ENCODE measurements around the gene FMO3.

Gene FMO3

GRCh38 chr1:171084091-171084490 lies 6.6 kb upstream of the FMO3 start:
- Histone ChIP-seq H2BK15ac (replicated peaks; ENCODE audit: low read depth) (no peak overlapping the region), H3K56ac (ENCODE audit: low read length) (no peak overlapping the region), H3K18ac (ENCODE audit: low read length) (no peak overlapping the region), H2BK5ac (ENCODE audit: low read length) (no peak overlapping the region), H3K27me3 (ENCODE audit: insufficient read depth, low read length, poor library complexity) (no peaks in the 10 kb centered on the region), H3K9ac (ENCODE audit: low read length) (no peak overlapping the region), H2AK5ac (ENCODE audit: low read length) (no peak overlapping the region), H3K4me3 (ENCODE audit: low read length) (no peak overlapping the region), H4K8ac (ENCODE audit: low read depth, low read length) (no peak overlapping the region), H3K4me1 (ENCODE audit: control insufficient read depth, low read depth, low read length) (no peaks in the 10 kb centered on the region), H3K4ac (ENCODE audit: low read depth, low read length) (no peak overlapping the region), H3K23ac (ENCODE audit: low read length) (no peak overlapping the region), H4K5ac (ENCODE audit: low read length) (no peak overlapping the region), H2BK120ac (ENCODE audit: low read depth, low read length) (no peak overlapping the region), H3K79me2 (ENCODE audit: control insufficient read depth, insufficient read depth, low read length) (no peaks in the 10 kb centered on the region), H3K36me3 (ENCODE audit: control insufficient read depth, insufficient read depth, low read length) (no peaks in the 10 kb centered on the region), H3K4me2 (ENCODE audit: low read length) (no peak overlapping the region), H3K27ac (ENCODE audit: low read depth, low read length) (no peak overlapping the region), H3K79me1 (ENCODE audit: low read length) (no peaks in the 10 kb centered on the region)
- DNase-seq, result no peak

GRCh38 chr1:171084870-171085269 lies 5.8 kb upstream of the FMO3 start:
- H3K27ac ChIP-seq (ENCODE audit: low read depth, low read length), result no peak overlapping the region

GRCh38 chr1:171087896-171088295 lies 2.8 kb upstream of the FMO3 start:
- Histone ChIP-seq H4K8ac (ENCODE audit: low read depth, low read length) (no peak overlapping the region), H4K5ac (ENCODE audit: low read length) (no peak overlapping the region), H3K18ac (ENCODE audit: low read length) (no peak overlapping the region), H3K4me3 (ENCODE audit: low read length) (no peak overlapping the region), H3K56ac (ENCODE audit: low read length) (no peak overlapping the region), H3K36me3 (ENCODE audit: control insufficient read depth, insufficient read depth, low read length) (no peaks in the 10 kb centered on the region), H3K4me1 (ENCODE audit: control insufficient read depth, low read depth, low read length) (no peaks in the 10 kb centered on the region), H3K79me2 (ENCODE audit: control insufficient read depth, insufficient read depth, low read length) (no peaks in the 10 kb centered on the region), H2BK5ac (ENCODE audit: low read length) (no peak overlapping the region), H3K79me1 (ENCODE audit: low read length) (no peaks in the 10 kb centered on the region), H2BK120ac (ENCODE audit: low read depth, low read length) (no peak overlapping the region), H3K4ac (ENCODE audit: low read depth, low read length) (no peak overlapping the region), H3K4me2 (ENCODE audit: low read length) (no peak overlapping the region), H3K23ac (ENCODE audit: low read length) (no peak overlapping the region), H2BK15ac (replicated peaks; ENCODE audit: low read depth) (no peak overlapping the region), H3K27me3 (ENCODE audit: insufficient read depth, low read length, poor library complexity) (no peaks in the 10 kb centered on the region), H3K27ac (ENCODE audit: low read depth, low read length) (no peak overlapping the region), H2AK5ac (ENCODE audit: low read length) (no peak overlapping the region), H3K9ac (ENCODE audit: low read length) (no peak overlapping the region)
- DNase-seq, result no peak

More at GRCh38 chr1:171084870-171085269, 5.8 kb upstream of the FMO3 start:
- no peak overlapping the region for H3K4me3 ChIP-seq (ENCODE audit: low read length)
- no peak overlapping the region for H2BK120ac ChIP-seq (ENCODE audit: low read depth, low read length)
- H4K8ac ChIP-seq (ENCODE audit: low read depth, low read length), result no peak overlapping the region
- no peak overlapping the region for H2BK15ac ChIP-seq (replicated peaks; ENCODE audit: low read depth)
- DNase-seq, result no peak
- no peak overlapping the region for H2BK5ac ChIP-seq (ENCODE audit: low read length)
- no peaks in the 10 kb centered on the region for H3K4me1 ChIP-seq (ENCODE audit: control insufficient read depth, low read depth, low read length)
- no peaks in the 10 kb centered on the region for H3K79me1 ChIP-seq (ENCODE audit: low read length)
- no peak overlapping the region for H3K4ac ChIP-seq (ENCODE audit: low read depth, low read length)
- no peak overlapping the region for H3K56ac ChIP-seq (ENCODE audit: low read length)
- H3K23ac ChIP-seq (ENCODE audit: low read length), result no peak overlapping the region
- no peaks in the 10 kb centered on the region for H3K79me2 ChIP-seq (ENCODE audit: control insufficient read depth, insufficient read depth, low read length)
- H3K27me3 ChIP-seq (ENCODE audit: insufficient read depth, low read length, poor library complexity), result no peaks in the 10 kb centered on the region
- H3K36me3 ChIP-seq (ENCODE audit: control insufficient read depth, insufficient read depth, low read length), result no peaks in the 10 kb centered on the region
- no peak overlapping the region for H3K18ac ChIP-seq (ENCODE audit: low read length)
- no peak overlapping the region for H3K9ac ChIP-seq (ENCODE audit: low read length)
- WGBS (ENCODE audit: extremely low coverage, insufficient coverage, low lambda C conversion rate), result no CpG with 5 or more reads among the region's 2 CpGs
- no peak overlapping the region for H3K4me2 ChIP-seq (ENCODE audit: low read length)
- H4K5ac ChIP-seq (ENCODE audit: low read length), result no peak overlapping the region
- H2AK5ac ChIP-seq (ENCODE audit: low read length), result no peak overlapping the region

GRCh38 chr1:171103862-171104261 lies 13.2 kb downstream of the FMO3 start:
- Histone ChIP-seq H2BK5ac (ENCODE audit: low read length) (no peak overlapping the region), H2AK5ac (ENCODE audit: low read length) (no peak overlapping the region), H3K79me2 (ENCODE audit: control insufficient read depth, insufficient read depth, low read length) (no peaks in the 10 kb centered on the region), H3K79me1 (ENCODE audit: low read length) (no peaks in the 10 kb centered on the region), H2BK120ac (ENCODE audit: low read depth, low read length) (no peak overlapping the region), H3K23ac (ENCODE audit: low read length) (no peak overlapping the region), H3K27me3 (ENCODE audit: insufficient read depth, low read length, poor library complexity) (no peaks in the 10 kb centered on the region), H4K5ac (ENCODE audit: low read length) (no peak overlapping the region), H3K4ac (ENCODE audit: low read depth, low read length) (no peak overlapping the region), H4K8ac (ENCODE audit: low read depth, low read length) (no peak overlapping the region), H3K4me1 (ENCODE audit: control insufficient read depth, low read depth, low read length) (no peaks in the 10 kb centered on the region), H3K56ac (ENCODE audit: low read length) (no peak overlapping the region), H3K9ac (ENCODE audit: low read length) (no peak overlapping the region), H3K27ac (ENCODE audit: low read depth, low read length) (no peak overlapping the region), H2BK15ac (replicated peaks; ENCODE audit: low read depth) (no peak overlapping the region), H3K36me3 (ENCODE audit: control insufficient read depth, insufficient read depth, low read length) (no peaks in the 10 kb centered on the region), H3K18ac (ENCODE audit: low read length) (no peak overlapping the region), H3K4me2 (ENCODE audit: low read length) (no peak overlapping the region), H3K4me3 (ENCODE audit: low read length) (no peak overlapping the region)
- WGBS (ENCODE audit: extremely low coverage, insufficient coverage, low lambda C conversion rate), result no CpG with 5 or more reads among the region's 1 CpG
- no peak for DNase-seq

GRCh38 chr1:171107262-171107940 lies 16.7 kb downstream of the FMO3 start:
- Histone ChIP-seq H3K4me2 (ENCODE audit: low read length) (no peak overlapping the region), H4K8ac (ENCODE audit: low read depth, low read length) (no peak overlapping the region), H4K5ac (ENCODE audit: low read length) (no peak overlapping the region), H3K27ac (ENCODE audit: low read depth, low read length) (no peak overlapping the region), H3K4me1 (ENCODE audit: control insufficient read depth, low read depth, low read length) (no peaks in the 10 kb centered on the region), H2BK15ac (replicated peaks; ENCODE audit: low read depth) (no peak overlapping the region), H3K4me3 (ENCODE audit: low read length) (no peak overlapping the region), H3K79me2 (ENCODE audit: control insufficient read depth, insufficient read depth, low read length) (no peaks in the 10 kb centered on the region), H3K27me3 (ENCODE audit: insufficient read depth, low read length, poor library complexity) (no peaks in the 10 kb centered on the region), H3K56ac (ENCODE audit: low read length) (no peak overlapping the region), H3K79me1 (ENCODE audit: low read length) (no peaks in the 10 kb centered on the region), H3K4ac (ENCODE audit: low read depth, low read length) (no peak overlapping the region), H3K9ac (ENCODE audit: low read length) (no peak overlapping the region), H3K36me3 (ENCODE audit: control insufficient read depth, insufficient read depth, low read length) (no peaks in the 10 kb centered on the region), H2BK5ac (ENCODE audit: low read length) (no peak overlapping the region), H2BK120ac (ENCODE audit: low read depth, low read length) (no peak overlapping the region), H2AK5ac (ENCODE audit: low read length) (no peak overlapping the region), H3K23ac (ENCODE audit: low read length) (no peak overlapping the region), H3K18ac (ENCODE audit: low read length) (no peak overlapping the region)
- no CpG with 5 or more reads among the region's 3 CpGs for WGBS (ENCODE audit: extremely low coverage, insufficient coverage, low lambda C conversion rate)
- no peak for DNase-seq

- Histone ChIP-seq H2BK120ac (ENCODE audit: low read depth, low read length) (no peak overlapping the region), H3K4me1 (ENCODE audit: control insufficient read depth, low read depth, low read length) (no peaks in the 10 kb centered on the region), H2BK5ac (ENCODE audit: low read length) (no peak overlapping the region), H2AK5ac (ENCODE audit: low read length) (no peak overlapping the region), H3K79me1 (ENCODE audit: low read length) (no peaks in the 10 kb centered on the region), H3K56ac (ENCODE audit: low read length) (no peak overlapping the region), H3K79me2 (ENCODE audit: control insufficient read depth, insufficient read depth, low read length) (no peaks in the 10 kb centered on the region), H4K5ac (ENCODE audit: low read length) (no peak overlapping the region), H3K4me3 (ENCODE audit: low read length) (no peak overlapping the region), H3K36me3 (ENCODE audit: control insufficient read depth, insufficient read depth, low read length) (no peaks in the 10 kb centered on the region), H3K18ac (ENCODE audit: low read length) (no peak overlapping the region), H2BK15ac (replicated peaks; ENCODE audit: low read depth) (no peak overlapping the region), H3K27me3 (ENCODE audit: insufficient read depth, low read length, poor library complexity) (no peaks in the 10 kb centered on the region), H3K4me2 (ENCODE audit: low read length) (no peak overlapping the region), H3K27ac (ENCODE audit: low read depth, low read length) (no peak overlapping the region), H4K8ac (ENCODE audit: low read depth, low read length) (no peak overlapping the region), H3K4ac (ENCODE audit: low read depth, low read length) (no peak overlapping the region), H3K9ac (ENCODE audit: low read length) (no peak overlapping the region), H3K23ac (ENCODE audit: low read length) (no peak overlapping the region)
- 100% methylated on average over 1 of the region's 8 CpGs for WGBS (ENCODE audit: extremely low coverage, insufficient coverage, low lambda C conversion rate)
- no peak for DNase-seq
These were observed 17.3 kb downstream of the FMO3 start for GRCh38 chr1:171107969-171108368.
